Measurements from ENCODE around the gene MTARC1. TPM values are rescaled to one million over a fixed set of nuclear protein-coding genes. Genes with fewer than 3 reads are reported as not detected.

Gene MTARC1
- total and polyA plus RNA-seq, 2 donors (not counting 1 experiment from before 2014, with no cell fraction given): 0.49 to 2.9 TPM

DNA sequence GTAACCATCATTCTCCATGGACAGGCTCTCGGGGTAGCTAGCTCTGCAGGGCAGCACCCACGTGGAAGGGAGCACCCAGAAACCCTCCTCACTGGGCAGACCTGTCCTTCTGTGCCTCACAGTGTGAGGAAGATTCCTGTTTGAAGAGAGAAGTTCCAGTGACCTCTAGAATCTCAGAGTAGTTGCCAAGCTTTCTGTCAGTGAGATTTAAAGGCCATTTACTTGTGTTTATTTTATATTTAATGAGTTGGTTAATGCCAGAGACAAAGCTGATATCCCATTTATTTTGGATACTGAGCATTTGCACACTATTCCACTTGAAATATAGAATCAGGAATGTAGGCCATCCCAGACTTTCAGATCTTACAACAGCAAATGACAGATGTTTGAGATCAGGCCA, 28.7 kb downstream of the MTARC1 start:
- CTCF ChIA-PET: interaction anchor here (1.0 kb wide), 1 partner anchor 620 kb away, joined by 3 read pairs; no protein-coding TSS in a partner anchor
- Mint-ChIP-seq H3K9me3 (ENCODE audit: insufficient read depth) (no peaks in the 10 kb centered on the region), H3K4me3 (no peak overlapping the region), H3K4me1 (peaks cover 3% of the 10 kb centered on the region), H3K27ac (no peak overlapping the region), H3K27me3 (peaks cover 7% of the 10 kb centered on the region)
- TF ChIP-seq, protein P1, sequence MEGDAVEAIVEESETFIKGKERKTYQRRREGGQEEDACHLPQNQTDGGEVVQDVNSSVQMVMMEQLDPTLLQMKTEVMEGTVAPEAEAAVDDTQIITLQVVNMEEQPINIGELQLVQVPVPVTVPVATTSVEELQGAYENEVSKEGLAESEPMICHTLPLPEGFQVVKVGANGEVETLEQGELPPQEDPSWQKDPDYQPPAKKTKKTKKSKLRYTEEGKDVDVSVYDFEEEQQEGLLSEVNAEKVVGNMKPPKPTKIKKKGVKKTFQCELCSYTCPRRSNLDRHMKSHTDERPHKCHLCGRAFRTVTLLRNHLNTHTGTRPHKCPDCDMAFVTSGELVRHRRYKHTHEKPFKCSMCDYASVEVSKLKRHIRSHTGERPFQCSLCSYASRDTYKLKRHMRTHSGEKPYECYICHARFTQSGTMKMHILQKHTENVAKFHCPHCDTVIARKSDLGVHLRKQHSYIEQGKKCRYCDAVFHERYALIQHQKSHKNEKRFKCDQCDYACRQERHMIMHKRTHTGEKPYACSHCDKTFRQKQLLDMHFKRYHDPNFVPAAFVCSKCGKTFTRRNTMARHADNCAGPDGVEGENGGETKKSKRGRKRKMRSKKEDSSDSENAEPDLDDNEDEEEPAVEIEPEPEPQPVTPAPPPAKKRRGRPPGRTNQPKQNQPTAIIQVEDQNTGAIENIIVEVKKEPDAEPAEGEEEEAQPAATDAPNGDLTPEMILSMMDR (IDR thresholded peaks at IDR 0.05): no peak
- H3K9me3 ChIP-seq (ENCODE audit: control extremely low read depth in 1 of 3, control insufficient read depth in 2 of 3, insufficient read depth in 1 of 3, low read length in 2 of 3): no peaks in the 10 kb centered on the region
- no peaks in the 10 kb centered on the region for H3K36me3 ChIP-seq (replicated peaks in 1 of 2; ENCODE audit: control extremely low read depth in 1 of 2, control insufficient read depth in 1 of 2, extremely low read depth in 1 of 2, insufficient read depth in 2 of 2, low read length in 1 of 2)
- ATAC-seq (ENCODE audit: low read depth): no peak
- peaks cover 0 to 2% of the 10 kb centered on the region in 2 donors for H3K4me1 ChIP-seq (ENCODE audit: control insufficient read depth in 2 of 2, insufficient read depth in 2 of 2, low read length in 2 of 2)
- no CpG with 5 or more reads among the region's 2 CpGs for whole genome bisulfite sequencing (ENCODE audit: insufficient coverage)
- H3K27me3 ChIP-seq (replicated peaks in 1 of 4; ENCODE audit: control extremely low read depth in 1 of 4, control insufficient read depth in 3 of 4, insufficient read depth in 4 of 4, low read length in 3 of 4): peaks cover 0 to 6% (median under 1%) of the 10 kb centered on the region in 4 experiments
- DNase-seq: no peak
- POLR2A ChIA-PET: no interaction called here
- intact Hi-C loops (cut with micrococcal nuclease): no loop called here
- no peak overlapping the region for H3K27ac ChIP-seq (ENCODE audit: low read length in 2 of 2)
- H2AFZ ChIP-seq (ENCODE audit: insufficient read depth, low read depth, low read length, poor library complexity, severe bottlenecking): no peak overlapping the region
- no peak overlapping the region for H3K4me3 ChIP-seq (ENCODE audit: control extremely low read depth in 1 of 5, extremely low read depth in 1 of 5, insufficient read depth in 1 of 5, low read depth in 2 of 5, low read length in 4 of 5)
- no peaks in the 10 kb centered on the region for H3K79me2 ChIP-seq (ENCODE audit: control insufficient read depth, insufficient read depth, low read length)
- no peak overlapping the region for H3K4me2 ChIP-seq (replicated peaks; ENCODE audit: low read depth, low read length, poor library complexity, severe bottlenecking)
- no peak overlapping the region for H3K9ac ChIP-seq (ENCODE audit: low read length)
- H4K20me1 ChIP-seq (ENCODE audit: control insufficient read depth, insufficient read depth, low read length, poor library complexity, severe bottlenecking): no peaks in the 10 kb centered on the region

DNA sequence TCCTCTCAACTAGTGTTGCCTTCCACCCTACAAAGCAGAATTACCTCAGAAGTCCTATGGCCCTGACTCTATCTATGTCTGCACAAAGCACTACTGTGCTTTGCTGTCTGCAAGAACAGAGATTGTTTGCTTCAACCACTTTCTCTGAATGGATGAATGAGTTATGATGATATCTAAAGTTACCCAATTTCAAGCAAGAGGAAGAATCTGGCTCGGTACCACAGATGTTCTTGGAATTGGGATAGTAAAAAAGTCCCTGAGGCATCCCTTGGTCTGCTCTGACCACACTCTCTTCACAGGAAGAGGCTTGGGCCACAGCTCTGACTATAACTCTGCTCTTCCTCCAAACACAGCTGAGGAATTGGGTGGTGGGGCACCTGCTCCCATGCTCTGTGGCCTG, 31.2 kb downstream of the MTARC1 start:
- intact Hi-C loops (cut with micrococcal nuclease): no loop called here
- Histone ChIP-seq H3K27me3 (replicated peaks in 1 of 4; ENCODE audit: control extremely low read depth in 1 of 4, control insufficient read depth in 3 of 4, insufficient read depth in 4 of 4, low read length in 3 of 4) (no peaks in the 10 kb centered on the region), H3K4me1 (ENCODE audit: control insufficient read depth in 2 of 2, insufficient read depth in 2 of 2, low read length in 2 of 2) (no peaks in the 10 kb centered on the region), H3K4me2 (replicated peaks; ENCODE audit: low read depth, low read length, poor library complexity, severe bottlenecking) (no peak overlapping the region), H3K4me3 (ENCODE audit: control extremely low read depth in 1 of 5, extremely low read depth in 1 of 5, insufficient read depth in 1 of 5, low read depth in 2 of 5, low read length in 4 of 5) (no peak overlapping the region), H3K79me2 (ENCODE audit: control insufficient read depth, insufficient read depth, low read length) (no peaks in the 10 kb centered on the region), H3K9ac (ENCODE audit: low read length) (no peak overlapping the region), H2AFZ (ENCODE audit: insufficient read depth, low read depth, low read length, poor library complexity, severe bottlenecking) (no peak overlapping the region), H3K9me3 (ENCODE audit: control extremely low read depth in 1 of 3, control insufficient read depth in 2 of 3, insufficient read depth in 1 of 3, low read length in 2 of 3) (no peaks in the 10 kb centered on the region), H4K20me1 (ENCODE audit: control insufficient read depth, insufficient read depth, low read length, poor library complexity, severe bottlenecking) (no peaks in the 10 kb centered on the region), H3K27ac (ENCODE audit: low read length in 2 of 2) (no peak overlapping the region), H3K36me3 (replicated peaks in 1 of 2; ENCODE audit: control extremely low read depth in 1 of 2, control insufficient read depth in 1 of 2, extremely low read depth in 1 of 2, insufficient read depth in 2 of 2, low read length in 1 of 2) (no peaks in the 10 kb centered on the region)
- no peak for ATAC-seq (ENCODE audit: low read depth)
- H3K27ac Mint-ChIP-seq: no peak overlapping the region
- TF ChIP-seq, protein P1 (IDR thresholded peaks at IDR 0.05): no peak
- no peak for TF ChIP-seq EZH2 (IDR thresholded peaks at IDR 0.05; ENCODE audit: borderline replicate concordance, insufficient read depth, low read depth, low read length, poor library complexity, severe bottlenecking)
- ChIA-PET CTCF (no interaction called here), POLR2A (no interaction called here)
- no peaks in the 10 kb centered on the region for H3K9me3 Mint-ChIP-seq (ENCODE audit: insufficient read depth)
- no CpG with 5 or more reads among the region's 1 CpG for WGBS (ENCODE audit: insufficient coverage)
- peaks cover 17% of the 10 kb centered on the region for H3K27me3 Mint-ChIP-seq
- H3K4me1 Mint-ChIP-seq: no peaks in the 10 kb centered on the region
- no peak overlapping the region for H3K4me3 Mint-ChIP-seq
- DNase-seq: no peak

All from B cell (primary cell).